ENCODE data around the gene PBX4. TPM values are rescaled to one million over a fixed set of nuclear protein-coding genes. Genes with fewer than 3 reads are reported as not detected.
"Not testable (repeated sequence)": the region's sequence is repeated elsewhere in the genome, so short reads cannot be mapped to it uniquely, and the experiment has no call there.

PBX4 gene
- total RNA-seq, 1 donor: 1.7 TPM

- no peak overlapping the region for H3K4me3 ChIP-seq (ENCODE audit: low read depth, low read length)
- TF ChIP-seq, protein P1, sequence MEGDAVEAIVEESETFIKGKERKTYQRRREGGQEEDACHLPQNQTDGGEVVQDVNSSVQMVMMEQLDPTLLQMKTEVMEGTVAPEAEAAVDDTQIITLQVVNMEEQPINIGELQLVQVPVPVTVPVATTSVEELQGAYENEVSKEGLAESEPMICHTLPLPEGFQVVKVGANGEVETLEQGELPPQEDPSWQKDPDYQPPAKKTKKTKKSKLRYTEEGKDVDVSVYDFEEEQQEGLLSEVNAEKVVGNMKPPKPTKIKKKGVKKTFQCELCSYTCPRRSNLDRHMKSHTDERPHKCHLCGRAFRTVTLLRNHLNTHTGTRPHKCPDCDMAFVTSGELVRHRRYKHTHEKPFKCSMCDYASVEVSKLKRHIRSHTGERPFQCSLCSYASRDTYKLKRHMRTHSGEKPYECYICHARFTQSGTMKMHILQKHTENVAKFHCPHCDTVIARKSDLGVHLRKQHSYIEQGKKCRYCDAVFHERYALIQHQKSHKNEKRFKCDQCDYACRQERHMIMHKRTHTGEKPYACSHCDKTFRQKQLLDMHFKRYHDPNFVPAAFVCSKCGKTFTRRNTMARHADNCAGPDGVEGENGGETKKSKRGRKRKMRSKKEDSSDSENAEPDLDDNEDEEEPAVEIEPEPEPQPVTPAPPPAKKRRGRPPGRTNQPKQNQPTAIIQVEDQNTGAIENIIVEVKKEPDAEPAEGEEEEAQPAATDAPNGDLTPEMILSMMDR (IDR thresholded peaks at IDR 0.05; ENCODE audit: insufficient read depth, low read depth, low read length): no peak
- peak; percentile 41 for DNase-seq (ENCODE audit: low read depth)
Observed at GRCh38 chr19:19613506-19613905, 5.0 kb downstream of the PBX4 start.

- TF ChIP-seq, protein P1 (IDR thresholded peaks at IDR 0.05; ENCODE audit: insufficient read depth, low read depth, low read length): no peak
- DNase-seq (ENCODE audit: low read depth): no peak
- H3K4me3 ChIP-seq (ENCODE audit: low read depth, low read length): no peak overlapping the region
Observed at GRCh38 chr19:19610376-19611202, 7.9 kb downstream of the PBX4 start.

- not testable (repeated sequence) for H3K4me3 ChIP-seq (ENCODE audit: low read depth, low read length); DNase-seq (ENCODE audit: low read depth)
Observed at GRCh38 chr19:19606686-19607085, 11.8 kb downstream of the PBX4 start.

- TF ChIP-seq, protein P1 (IDR thresholded peaks at IDR 0.05; ENCODE audit: insufficient read depth, low read depth, low read length): no peak
- no peak overlapping the region for H3K4me3 ChIP-seq (ENCODE audit: low read depth, low read length)
- no peak for DNase-seq (ENCODE audit: low read depth)
Observed at GRCh38 chr19:19606021-19606420, 12.5 kb downstream of the PBX4 start.

- DNase-seq (ENCODE audit: low read depth): no peak
- H3K4me3 ChIP-seq (ENCODE audit: low read depth, low read length): no peak overlapping the region
- TF ChIP-seq, protein P1 (IDR thresholded peaks at IDR 0.05; ENCODE audit: insufficient read depth, low read depth, low read length): no peak
Observed at GRCh38 chr19:19602713-19603324, 15.7 kb downstream of the PBX4 start.

GRCh38 chr19:19602136-19602712 lies 16.3 kb downstream of the PBX4 start:
- no peak overlapping the region for H3K4me3 ChIP-seq (ENCODE audit: low read depth, low read length)
- TF ChIP-seq, protein P1 (IDR thresholded peaks at IDR 0.05; ENCODE audit: insufficient read depth, low read depth, low read length): no peak
- DNase-seq (ENCODE audit: low read depth): no peak

- H3K4me3 ChIP-seq (ENCODE audit: low read depth, low read length): no peak overlapping the region
- DNase-seq (ENCODE audit: low read depth): no peak
- TF ChIP-seq, protein P1 (IDR thresholded peaks at IDR 0.05; ENCODE audit: insufficient read depth, low read depth, low read length): no peak
Observed at GRCh38 chr19:19600793-19601330, 17.6 kb downstream of the PBX4 start.

DNA sequence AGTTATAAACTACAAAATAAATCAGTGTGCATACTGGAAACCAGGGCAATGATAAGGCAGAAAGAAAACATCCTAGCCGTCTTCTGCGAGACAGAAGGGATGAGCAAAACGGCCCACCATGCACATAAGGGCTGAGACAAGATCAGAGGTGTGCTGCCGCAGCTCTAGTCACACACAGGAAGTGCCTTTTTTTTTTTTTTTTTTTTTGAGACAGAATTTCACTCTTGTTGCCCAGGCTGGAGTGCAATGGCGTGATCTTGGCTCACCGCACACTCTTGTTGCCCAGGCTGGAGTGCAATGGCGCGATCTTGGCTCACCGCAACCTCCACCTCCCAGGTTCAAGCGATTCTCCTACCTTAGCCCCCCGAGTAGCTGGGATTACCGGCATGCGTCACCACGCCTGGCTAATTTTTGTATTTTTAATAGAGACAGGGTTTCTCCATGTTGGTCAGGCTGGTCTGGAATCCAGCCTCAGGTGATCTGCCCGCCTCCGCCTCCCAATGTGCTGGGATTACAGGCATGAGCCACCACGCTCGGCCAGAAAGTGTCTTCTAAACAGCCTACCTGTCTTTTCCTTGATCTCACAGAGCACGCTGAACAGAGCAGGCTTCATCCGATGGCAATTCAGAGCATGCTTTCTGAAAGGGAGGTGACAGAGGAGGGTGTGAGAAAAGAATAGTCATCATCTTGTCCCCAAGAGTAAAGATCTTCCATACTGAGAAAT lies 19.6 kb downstream of the PBX4 start:
- not testable (repeated sequence) for DNase-seq (ENCODE audit: low read depth); H3K4me3 ChIP-seq (ENCODE audit: low read depth, low read length)

All from fibroblast of villous mesenchyme (primary cell).